Measurements from ENCODE around the gene USP25.

USP25 gene

DNA sequence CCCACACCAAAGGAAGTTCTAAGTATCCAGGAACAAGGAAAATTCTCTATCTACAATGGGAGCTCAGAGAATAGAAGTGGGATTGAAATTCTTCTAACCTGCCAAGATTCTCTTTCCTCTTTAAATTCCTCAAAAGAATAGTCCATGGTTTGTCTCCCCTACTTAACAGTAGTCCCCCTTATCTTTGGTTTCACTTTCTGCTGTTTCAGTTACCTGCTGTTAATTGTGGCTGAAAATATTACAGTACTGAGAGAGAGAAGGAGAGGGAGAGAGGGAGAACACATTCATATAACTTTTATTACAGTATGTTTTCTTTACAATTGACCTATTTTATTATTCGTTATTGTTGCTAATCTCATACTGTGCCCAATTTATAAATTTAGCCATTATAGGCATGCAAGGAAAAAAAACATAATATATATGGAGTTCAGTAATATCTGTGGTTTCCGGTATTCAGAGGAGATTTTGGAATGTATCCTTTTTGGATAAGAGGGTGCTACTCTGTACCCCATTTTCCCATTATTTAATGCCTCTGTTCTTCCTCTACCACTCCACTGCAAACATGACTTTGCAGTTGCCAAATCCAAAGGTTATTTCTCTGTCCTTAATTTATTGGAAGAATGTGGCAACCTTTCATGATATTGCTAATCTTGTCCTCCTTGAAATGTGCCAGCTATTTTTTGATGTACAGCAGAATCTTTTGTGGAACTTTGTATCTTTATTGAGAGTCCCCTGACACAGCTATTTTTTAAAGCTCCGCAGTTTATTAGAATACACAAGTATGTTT lies 68.0 kb downstream of the USP25 start:
- H3K4me3 ChIP-seq (ENCODE audit: low read depth in 1 of 5, low read length in 5 of 5): no peak overlapping the region
- H3K9ac ChIP-seq (ENCODE audit: low read length in 5 of 5): no peak overlapping the region
- H3K4me1 ChIP-seq (ENCODE audit: control insufficient read depth in 5 of 5, insufficient read depth in 5 of 5, low read length in 5 of 5): no peaks in the 10 kb centered on the region
- H3K36me3 ChIP-seq (ENCODE audit: control insufficient read depth in 5 of 5, insufficient read depth in 5 of 5, low read length in 5 of 5): peaks cover 0 to 2% (median 0%) of the 10 kb centered on the region in 5 donors
- H3K27ac ChIP-seq (ENCODE audit: low read depth, low read length): no peak overlapping the region
- no peaks in the 10 kb centered on the region for H3K9me3 ChIP-seq (ENCODE audit: control insufficient read depth in 5 of 5, low read length in 5 of 5)
- no peaks in the 10 kb centered on the region for H3K27me3 ChIP-seq (ENCODE audit: control insufficient read depth in 5 of 5, insufficient read depth in 4 of 5, low read length in 5 of 5)

DNA sequence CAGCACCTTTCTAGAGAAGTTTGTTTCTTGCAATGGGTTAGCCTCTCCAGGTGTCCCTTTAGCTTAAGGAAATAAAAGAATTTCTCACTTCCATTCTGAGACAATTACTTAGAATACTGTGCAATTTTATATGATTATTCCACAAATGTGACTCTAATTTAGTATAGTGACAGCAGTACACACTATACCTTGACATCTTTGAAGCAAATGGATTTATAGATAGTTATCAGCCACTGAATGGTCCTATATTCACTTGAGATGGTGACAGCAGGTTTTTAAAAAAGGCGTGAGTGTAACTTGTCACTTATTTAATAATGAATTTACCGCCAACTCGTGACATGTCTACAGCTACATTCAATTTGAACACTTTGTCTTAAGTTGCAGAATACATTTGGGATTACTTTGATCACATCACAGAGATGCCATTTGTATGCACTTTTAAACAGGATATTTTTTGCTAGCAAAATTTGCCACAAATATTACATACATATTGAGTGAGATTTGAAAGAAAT lies 71.6 kb downstream of the USP25 start:
- H3K9ac ChIP-seq (ENCODE audit: low read length in 5 of 5): no peak overlapping the region
- H3K27me3 ChIP-seq (ENCODE audit: control insufficient read depth in 5 of 5, insufficient read depth in 4 of 5, low read length in 5 of 5): no peaks in the 10 kb centered on the region
- H3K27ac ChIP-seq (ENCODE audit: low read depth, low read length): no peak overlapping the region
- H3K4me3 ChIP-seq (ENCODE audit: low read depth in 1 of 5, low read length in 5 of 5): no peak overlapping the region
- H3K4me1 ChIP-seq (ENCODE audit: control insufficient read depth in 5 of 5, insufficient read depth in 5 of 5, low read length in 5 of 5): no peaks in the 10 kb centered on the region
- H3K36me3 ChIP-seq (ENCODE audit: control insufficient read depth in 5 of 5, insufficient read depth in 5 of 5, low read length in 5 of 5): peaks cover 0 to 2% (median 0%) of the 10 kb centered on the region in 5 donors
- H3K9me3 ChIP-seq (ENCODE audit: control insufficient read depth in 5 of 5, low read length in 5 of 5): no peaks in the 10 kb centered on the region

DNA sequence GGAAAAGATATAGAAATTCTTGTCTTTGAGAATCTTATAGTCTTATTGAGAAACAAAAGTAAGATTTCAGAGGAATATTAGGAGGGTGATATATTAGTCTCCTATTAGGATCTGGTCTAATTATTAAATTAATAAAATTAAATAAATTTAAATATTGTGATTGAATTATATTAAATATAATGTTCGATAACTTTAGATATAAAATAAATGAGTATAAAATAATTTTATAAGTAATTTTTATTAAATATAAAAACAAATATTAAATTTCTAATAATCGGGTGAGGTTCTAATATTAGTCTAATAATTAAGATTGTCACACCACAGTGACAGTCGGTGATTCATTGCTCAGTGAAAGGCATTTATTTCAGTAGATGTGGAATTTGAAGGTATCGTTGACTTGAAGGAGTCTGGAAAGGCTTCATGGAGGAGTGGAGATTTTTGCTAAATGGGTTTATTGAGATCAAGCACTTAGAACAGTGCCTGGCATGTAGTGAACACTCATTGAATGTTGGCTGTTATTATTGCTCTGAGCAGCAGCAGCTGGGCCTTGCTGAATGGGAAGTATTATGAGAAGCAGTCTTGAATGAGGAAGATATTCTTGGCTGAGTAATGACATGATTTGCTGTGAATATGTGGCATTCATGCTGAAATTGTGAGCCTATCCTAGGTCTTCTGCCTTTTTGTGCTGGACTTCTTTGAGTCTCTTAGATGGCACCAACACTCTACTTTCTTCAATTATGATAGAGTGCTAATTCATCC lies 74.6 kb downstream of the USP25 start:
- Histone ChIP-seq H3K4me1 (ENCODE audit: control insufficient read depth in 5 of 5, insufficient read depth in 5 of 5, low read length in 5 of 5) (no peaks in the 10 kb centered on the region), H3K4me3 (ENCODE audit: low read depth in 1 of 5, low read length in 5 of 5) (no peak overlapping the region), H3K9me3 (ENCODE audit: control insufficient read depth in 5 of 5, low read length in 5 of 5) (no peaks in the 10 kb centered on the region), H3K36me3 (ENCODE audit: control insufficient read depth in 5 of 5, insufficient read depth in 5 of 5, low read length in 5 of 5) (peaks cover 0 to 5% (median 3%) of the 10 kb centered on the region in 5 donors), H3K9ac (ENCODE audit: low read length in 5 of 5) (no peak overlapping the region), H3K27ac (ENCODE audit: low read depth, low read length) (no peak overlapping the region), H3K27me3 (ENCODE audit: control insufficient read depth in 5 of 5, insufficient read depth in 4 of 5, low read length in 5 of 5) (no peaks in the 10 kb centered on the region)

DNA sequence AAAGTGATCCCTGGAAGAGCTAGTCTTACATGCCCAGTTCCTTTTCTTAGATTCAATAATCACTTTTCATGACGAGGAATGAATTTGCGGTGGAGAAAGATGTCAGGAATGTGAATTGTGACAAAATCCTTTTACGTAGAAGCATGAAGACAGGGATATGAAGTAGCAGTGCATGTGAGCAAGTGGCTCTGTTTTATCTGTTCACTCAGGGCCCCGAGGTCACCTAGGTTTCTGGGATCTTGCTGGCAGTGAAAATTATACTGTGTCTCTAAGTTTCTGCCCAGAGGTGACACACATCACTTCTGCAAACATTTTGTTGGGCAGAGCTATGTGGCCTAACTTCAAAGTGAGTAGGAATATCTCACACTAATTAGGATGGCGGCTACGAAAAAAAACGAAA lies 79.3 kb downstream of the USP25 start:
- H3K27ac ChIP-seq (ENCODE audit: low read depth, low read length): no peak overlapping the region
- no peak overlapping the region for H3K4me3 ChIP-seq (ENCODE audit: low read depth in 1 of 5, low read length in 5 of 5)
- H3K27me3 ChIP-seq (ENCODE audit: control insufficient read depth in 5 of 5, insufficient read depth in 4 of 5, low read length in 5 of 5): no peaks in the 10 kb centered on the region
- H3K4me1 ChIP-seq (ENCODE audit: control insufficient read depth in 5 of 5, insufficient read depth in 5 of 5, low read length in 5 of 5): no peaks in the 10 kb centered on the region
- no peaks in the 10 kb centered on the region for H3K9me3 ChIP-seq (ENCODE audit: control insufficient read depth in 5 of 5, low read length in 5 of 5)
- peaks cover 0 to 19% (median 7%) of the 10 kb centered on the region in 5 donors for H3K36me3 ChIP-seq (ENCODE audit: control insufficient read depth in 5 of 5, insufficient read depth in 5 of 5, low read length in 5 of 5)
- no peak overlapping the region for H3K9ac ChIP-seq (ENCODE audit: low read length in 5 of 5)

DNA sequence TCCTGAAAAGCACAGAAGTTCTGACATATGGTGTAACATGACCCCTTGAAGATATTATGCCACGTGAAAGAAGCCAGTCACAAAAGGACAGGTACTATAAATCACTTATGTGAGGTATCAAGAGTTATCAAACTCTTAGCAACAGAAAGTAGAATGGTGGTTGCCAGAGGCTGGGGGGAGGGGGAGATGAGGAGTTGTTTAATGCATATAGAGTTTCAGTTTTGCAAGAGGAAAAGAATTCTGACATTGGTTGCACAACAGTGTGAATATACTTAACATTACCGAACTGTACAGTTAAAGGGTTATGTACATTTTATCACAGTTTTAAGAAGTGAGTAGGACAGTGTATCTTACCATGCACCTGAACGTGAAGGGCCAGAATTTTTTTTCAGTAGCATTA lies 80.0 kb downstream of the USP25 start:
- H3K27me3 ChIP-seq (ENCODE audit: control insufficient read depth in 5 of 5, insufficient read depth in 4 of 5, low read length in 5 of 5): no peaks in the 10 kb centered on the region
- peaks cover 0 to 3% (median 0%) of the 10 kb centered on the region in 5 donors for H3K4me1 ChIP-seq (ENCODE audit: control insufficient read depth in 5 of 5, insufficient read depth in 5 of 5, low read length in 5 of 5)
- no peaks in the 10 kb centered on the region for H3K9me3 ChIP-seq (ENCODE audit: control insufficient read depth in 5 of 5, low read length in 5 of 5)
- no peak overlapping the region for H3K4me3 ChIP-seq (ENCODE audit: low read depth in 1 of 5, low read length in 5 of 5)
- no peak overlapping the region for H3K9ac ChIP-seq (ENCODE audit: low read length in 5 of 5)
- peaks cover 0 to 19% (median 7%) of the 10 kb centered on the region in 5 donors for H3K36me3 ChIP-seq (ENCODE audit: control insufficient read depth in 5 of 5, insufficient read depth in 5 of 5, low read length in 5 of 5)
- no peak overlapping the region for H3K27ac ChIP-seq (ENCODE audit: low read depth, low read length)

DNA sequence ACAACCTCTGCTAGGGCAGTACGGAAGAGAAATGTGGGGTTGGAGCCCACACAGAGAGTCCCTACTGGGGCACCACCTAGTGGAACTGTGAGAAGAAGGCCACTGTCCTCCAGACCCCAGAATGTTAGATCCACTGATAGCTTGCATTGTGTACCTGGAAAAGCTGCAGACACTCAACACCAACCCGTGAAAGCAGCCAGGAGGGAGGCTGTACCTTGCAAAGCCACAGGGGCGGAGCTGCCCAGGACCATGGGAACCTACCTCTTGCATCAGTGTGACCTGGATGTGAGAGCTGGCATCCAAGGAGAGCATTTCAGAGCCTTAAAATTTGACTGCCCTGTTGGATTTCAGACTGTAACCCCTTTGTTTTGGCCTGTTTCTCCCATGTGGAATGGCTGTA lies 85.5 kb downstream of the USP25 start:
- Histone ChIP-seq H3K4me1 (ENCODE audit: control insufficient read depth in 5 of 5, insufficient read depth in 5 of 5, low read length in 5 of 5) (peaks cover 0 to 3% (median 0%) of the 10 kb centered on the region in 5 donors), H3K4me3 (ENCODE audit: low read depth in 1 of 5, low read length in 5 of 5) (no peak overlapping the region), H3K27me3 (ENCODE audit: control insufficient read depth in 5 of 5, insufficient read depth in 4 of 5, low read length in 5 of 5) (no peaks in the 10 kb centered on the region), H3K27ac (ENCODE audit: low read depth, low read length) (no peak overlapping the region), H3K9me3 (ENCODE audit: control insufficient read depth in 5 of 5, low read length in 5 of 5) (no peaks in the 10 kb centered on the region), H3K36me3 (ENCODE audit: control insufficient read depth in 5 of 5, insufficient read depth in 5 of 5, low read length in 5 of 5) (peaks cover 9 to 31% (median 19%) of the 10 kb centered on the region in 5 donors), H3K9ac (ENCODE audit: low read length in 5 of 5) (no peak overlapping the region)

DNA sequence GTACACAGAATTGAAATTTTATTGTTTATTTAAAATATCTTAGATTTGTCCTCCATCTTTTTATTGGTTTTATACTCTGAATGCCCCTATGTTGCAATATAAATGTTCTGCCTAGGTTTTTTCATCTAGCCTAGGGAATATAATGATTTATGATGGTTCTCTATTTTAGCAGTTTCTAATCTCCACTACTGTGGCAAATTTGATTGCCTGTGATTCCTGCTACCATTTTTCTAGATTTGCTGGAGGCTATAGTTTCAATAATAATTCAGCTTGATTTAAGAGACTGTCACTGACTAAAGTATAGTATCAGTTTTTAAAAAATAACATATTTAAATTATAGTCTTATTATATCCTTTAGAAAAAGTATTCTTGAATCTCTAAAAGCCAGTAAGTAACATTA lies 90.5 kb downstream of the USP25 start:
- no peak overlapping the region for H3K9ac ChIP-seq (ENCODE audit: low read length in 5 of 5)
- no peaks in the 10 kb centered on the region for H3K27me3 ChIP-seq (ENCODE audit: control insufficient read depth in 5 of 5, insufficient read depth in 4 of 5, low read length in 5 of 5)
- H3K36me3 ChIP-seq (ENCODE audit: control insufficient read depth in 5 of 5, insufficient read depth in 5 of 5, low read length in 5 of 5): peaks cover 6 to 24% (median 14%) of the 10 kb centered on the region in 5 donors
- no peaks in the 10 kb centered on the region for H3K4me1 ChIP-seq (ENCODE audit: control insufficient read depth in 5 of 5, insufficient read depth in 5 of 5, low read length in 5 of 5)
- no peak overlapping the region for H3K4me3 ChIP-seq (ENCODE audit: low read depth in 1 of 5, low read length in 5 of 5)
- H3K27ac ChIP-seq (ENCODE audit: low read depth, low read length): no peak overlapping the region
- no peaks in the 10 kb centered on the region for H3K9me3 ChIP-seq (ENCODE audit: control insufficient read depth in 5 of 5, low read length in 5 of 5)

DNA sequence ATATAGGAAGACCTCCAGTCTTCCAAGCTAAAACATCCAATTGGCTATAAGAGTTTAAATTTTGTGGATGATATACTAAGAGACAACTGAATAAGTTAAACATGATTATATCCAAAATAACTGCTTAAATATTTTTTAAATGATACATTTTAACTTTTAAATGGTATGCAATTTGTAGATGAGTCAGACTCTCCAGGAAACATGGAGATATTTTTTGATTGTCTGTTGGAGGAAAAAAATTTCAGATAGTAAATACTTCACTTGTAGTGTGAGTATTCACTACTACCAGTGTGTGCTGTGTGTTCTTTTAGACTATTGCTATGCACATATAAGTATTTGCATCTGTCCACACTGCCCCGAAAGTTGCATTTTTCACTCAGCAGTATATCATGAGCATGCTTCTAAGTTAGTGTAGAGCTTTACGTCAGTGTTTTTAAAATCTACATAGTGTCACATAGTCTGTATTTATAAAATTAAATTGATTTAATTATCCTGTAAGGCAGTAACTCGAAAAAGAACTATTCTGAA lies 91.1 kb downstream of the USP25 start:
- no peaks in the 10 kb centered on the region for H3K9me3 ChIP-seq (ENCODE audit: control insufficient read depth in 5 of 5, low read length in 5 of 5)
- H3K36me3 ChIP-seq (ENCODE audit: control insufficient read depth in 5 of 5, insufficient read depth in 5 of 5, low read length in 5 of 5): peaks cover 6 to 21% (median 17%) of the 10 kb centered on the region in 5 donors
- no peak overlapping the region for H3K9ac ChIP-seq (ENCODE audit: low read length in 5 of 5)
- H3K4me1 ChIP-seq (ENCODE audit: control insufficient read depth in 5 of 5, insufficient read depth in 5 of 5, low read length in 5 of 5): peaks cover 0 to 4% (median 3%) of the 10 kb centered on the region in 5 donors
- H3K27me3 ChIP-seq (ENCODE audit: control insufficient read depth in 5 of 5, insufficient read depth in 4 of 5, low read length in 5 of 5): no peaks in the 10 kb centered on the region
- H3K27ac ChIP-seq (ENCODE audit: low read depth, low read length): no peak overlapping the region
- H3K4me3 ChIP-seq (ENCODE audit: low read depth in 1 of 5, low read length in 5 of 5): no peak overlapping the region

DNA sequence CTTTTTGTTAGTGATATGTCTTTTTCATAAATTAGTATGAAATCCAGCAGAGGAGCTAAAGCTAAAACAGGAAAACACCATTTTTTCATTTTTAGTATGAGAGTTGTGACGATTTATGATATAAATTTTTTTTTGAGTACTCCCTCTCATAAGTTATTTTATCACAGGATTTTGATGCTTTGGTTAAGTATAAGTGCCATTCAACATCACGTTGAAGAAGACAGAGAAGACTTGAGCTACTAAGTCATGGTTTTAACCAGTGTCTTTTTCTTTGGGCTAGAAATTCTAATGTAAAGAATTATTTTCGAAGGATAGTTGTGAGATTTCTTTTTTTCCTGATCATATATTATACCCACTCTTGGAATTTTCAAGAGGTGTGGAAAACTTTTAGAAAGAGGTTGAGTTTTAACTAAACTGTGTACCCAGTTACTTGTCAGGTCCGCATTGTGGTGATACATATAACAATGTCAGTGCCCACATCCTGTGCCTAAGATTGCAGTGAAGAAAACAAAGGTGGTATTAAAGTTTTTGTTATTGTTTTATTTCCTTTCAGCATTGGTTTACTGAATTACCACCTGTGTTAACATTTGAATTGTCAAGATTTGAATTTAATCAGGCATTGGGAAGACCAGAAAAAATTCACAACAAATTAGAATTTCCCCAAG lies 93.8 kb downstream of the USP25 start:
- Histone ChIP-seq H3K9me3 (ENCODE audit: control insufficient read depth in 5 of 5, low read length in 5 of 5) (no peaks in the 10 kb centered on the region), H3K4me3 (ENCODE audit: low read depth in 1 of 5, low read length in 5 of 5) (no peak overlapping the region), H3K27ac (ENCODE audit: low read depth, low read length) (no peak overlapping the region), H3K4me1 (ENCODE audit: control insufficient read depth in 5 of 5, insufficient read depth in 5 of 5, low read length in 5 of 5) (peaks cover 0 to 6% (median 4%) of the 10 kb centered on the region in 5 donors), H3K27me3 (ENCODE audit: control insufficient read depth in 5 of 5, insufficient read depth in 4 of 5, low read length in 5 of 5) (no peaks in the 10 kb centered on the region), H3K36me3 (ENCODE audit: control insufficient read depth in 5 of 5, insufficient read depth in 5 of 5, low read length in 5 of 5) (peaks cover 9 to 24% (median 11%) of the 10 kb centered on the region in 5 donors), H3K9ac (ENCODE audit: low read length in 5 of 5) (no peak overlapping the region)

All from subcutaneous abdominal adipose tissue (tissue), 5 donors.